CD4-positive, alpha-beta memory T cell (primary cell): ENCODE data around the gene ZNF750. TPM values are rescaled to one million over a fixed set of nuclear protein-coding genes. Genes with fewer than 3 reads are reported as not detected.

Experiments
- polyA plus RNA-seq, 2 donors: library from polyadenylated mRNA; unstranded; fragments of 300-500 nt; fragmentation: Illumina TruSeq; gene quantifications; one replicate each; pipeline ENCODE4 v1.2.3, GENCODE V29; 2021
- total RNA-seq, 2 experiments: library from RNA; stranded (reverse); gene quantifications; one replicate each; pipeline ENCODE4 v1.2.3, GENCODE V29; 2021

The ZNF750 gene
- total and polyA plus RNA-seq, 4 experiments from 2014 or later, result not detected

Other genes starting within 250 kb of the ZNF750 start
- gene WDR45B, start 191.6 kb downstream of the ZNF750 start, total RNA-seq, result 10 to 100 TPM; 66.3 to 66.7 TPM
- 10 to 100 TPM; 35.1 to 48.4 TPM for gene WDR45B, start 191.6 kb downstream of the ZNF750 start, polyA plus RNA-seq
- gene RAB40B, start 141.3 kb downstream of the ZNF750 start, total RNA-seq, result 1 to 10 TPM; 5.1 to 5.8 TPM
- gene RAB40B, start 141.3 kb downstream of the ZNF750 start, polyA plus RNA-seq, result 1 to 10 TPM; 2.6 to 4.0 TPM
- 10 to 100 TPM; 36.6 to 37.6 TPM for gene FN3KRP, start 123.3 kb downstream of the ZNF750 start, total RNA-seq
- 10 to 100 TPM; 24.6 to 65.2 TPM for gene FN3KRP, start 123.3 kb downstream of the ZNF750 start, polyA plus RNA-seq
- 1 to 10 TPM; 5.3 to 8.1 TPM for gene FN3K, start 104.4 kb downstream of the ZNF750 start, total RNA-seq
- under 1 TPM; 0.26 to 0.77 TPM for gene FN3K, start 104.4 kb downstream of the ZNF750 start, polyA plus RNA-seq
- gene TBCD, start 88.0 kb downstream of the ZNF750 start, total RNA-seq, result 100 to 1,000 TPM; 257 to 263 TPM
- 100 to 1,000 TPM; 102 to 126 TPM for gene TBCD, start 88.0 kb downstream of the ZNF750 start, polyA plus RNA-seq
- gene METRNL, start 239.6 kb upstream of the ZNF750 start, total RNA-seq, result 1 to 10 TPM; 6.2 to 6.5 TPM
- gene METRNL, start 239.6 kb upstream of the ZNF750 start, polyA plus RNA-seq, result 1 to 10 TPM in 1 of 2 donors, under 1 TPM in 1; 0.67 to 1.8 TPM